Measurements from ENCODE around the gene NFIC.

- TF ChIP-seq CTCF (IDR thresholded peaks at IDR 0.05) (no peak), POLR2A (IDR thresholded peaks at IDR 0.05) (no peak)
Measured at GRCh38 chr19:3387645-3388589, 21.5 kb downstream of the NFIC start.
